GM18951 (cell line): ENCODE data around the gene GPR45.
"Not testable (repeated sequence)": the region's sequence is repeated elsewhere in the genome, so short reads cannot be mapped to it uniquely, and the experiment has no call there.

Source experiments
- POLR2A ChIP-seq: IDR thresholded peaks from 4 replicates; pipeline ENCODE4 v1.6.1; 2011; ENCODE audit warnings: mild to moderate bottlenecking; ENCODE audit not compliant: insufficient read length, insufficient read depth; ENCODE audit errors: extremely low read depth
- in situ Hi-C: fragments of 300-500 bp; cut with MboI; formaldehyde crosslinking; loops from one replicate; pipeline ENCODE4 v1.12.0; 2022; ENCODE audit warnings: low sequenced_read_pairs, mixed read lengths, inconsistent platforms; ENCODE audit not compliant: unreplicated experiment

The GPR45 gene

DNA sequence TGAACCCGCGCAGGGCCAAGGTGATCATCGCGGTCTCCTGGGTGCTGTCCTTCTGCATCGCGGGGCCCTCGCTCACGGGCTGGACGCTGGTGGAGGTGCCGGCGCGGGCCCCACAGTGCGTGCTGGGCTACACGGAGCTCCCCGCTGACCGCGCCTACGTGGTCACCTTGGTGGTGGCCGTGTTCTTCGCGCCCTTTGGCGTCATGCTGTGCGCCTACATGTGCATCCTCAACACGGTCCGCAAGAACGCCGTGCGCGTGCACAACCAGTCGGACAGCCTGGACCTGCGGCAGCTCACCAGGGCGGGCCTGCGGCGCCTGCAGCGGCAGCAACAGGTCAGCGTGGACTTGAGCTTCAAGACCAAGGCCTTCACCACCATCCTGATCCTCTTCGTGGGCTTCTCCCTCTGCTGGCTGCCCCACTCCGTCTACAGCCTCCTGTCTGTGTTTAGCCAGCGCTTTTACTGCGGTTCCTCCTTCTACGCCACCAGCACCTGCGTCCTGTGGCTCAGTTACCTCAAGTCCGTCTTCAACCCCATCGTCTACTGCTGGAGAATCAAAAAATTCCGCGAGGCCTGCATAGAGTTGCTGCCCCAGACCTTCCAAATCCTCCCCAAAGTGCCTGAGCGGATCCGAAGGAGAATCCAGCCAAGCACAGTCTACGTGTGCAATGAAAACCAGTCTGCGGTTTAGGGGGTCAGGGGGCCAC is 897 bp downstream of the GPR45 start:
- in situ Hi-C loops = no loop called here
- no peak for TF ChIP-seq POLR2A

DNA sequence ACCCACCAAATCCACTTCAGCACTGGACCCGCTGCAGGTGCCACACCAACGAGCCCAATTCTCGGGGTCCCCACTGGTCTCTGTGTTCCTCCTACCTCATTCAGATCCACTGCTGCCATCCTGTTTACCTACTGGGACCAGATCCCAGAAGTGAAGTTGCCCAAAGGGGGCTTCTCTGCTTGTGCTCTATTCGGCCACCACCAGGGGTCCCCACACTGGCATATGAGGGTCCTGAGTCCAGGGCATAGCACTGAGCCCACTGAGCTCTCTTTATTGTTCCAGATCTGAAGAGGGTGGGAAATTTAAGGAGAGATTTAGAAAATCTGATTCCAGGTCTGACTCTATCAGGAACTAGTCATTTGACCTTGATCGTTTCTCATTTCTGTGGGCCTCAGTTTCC is 2.4 kb downstream of the GPR45 start:
- in situ Hi-C loops = no loop called here
- no peak for TF ChIP-seq POLR2A

DNA sequence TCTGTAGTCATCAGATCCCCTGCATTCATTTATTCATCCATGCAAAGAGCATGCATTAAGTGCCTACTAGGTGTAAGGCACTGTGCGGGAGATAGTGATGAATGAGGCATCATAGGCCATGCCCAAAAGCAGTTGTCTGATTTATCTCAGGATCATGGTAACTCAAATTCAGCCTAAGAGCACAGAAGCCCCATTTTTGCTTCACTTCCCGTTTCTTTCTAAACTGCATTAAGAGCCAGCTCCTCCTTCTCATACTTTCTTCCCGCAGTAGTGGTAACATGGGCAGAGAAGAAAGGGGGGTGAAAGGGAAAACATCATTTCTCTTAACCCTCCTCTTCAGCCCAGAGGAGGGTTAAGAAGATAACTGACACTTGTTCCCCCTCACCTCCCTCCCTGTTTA is 2.9 kb downstream of the GPR45 start:
- no peak for TF ChIP-seq POLR2A
- in situ Hi-C loops = no loop called here

DNA sequence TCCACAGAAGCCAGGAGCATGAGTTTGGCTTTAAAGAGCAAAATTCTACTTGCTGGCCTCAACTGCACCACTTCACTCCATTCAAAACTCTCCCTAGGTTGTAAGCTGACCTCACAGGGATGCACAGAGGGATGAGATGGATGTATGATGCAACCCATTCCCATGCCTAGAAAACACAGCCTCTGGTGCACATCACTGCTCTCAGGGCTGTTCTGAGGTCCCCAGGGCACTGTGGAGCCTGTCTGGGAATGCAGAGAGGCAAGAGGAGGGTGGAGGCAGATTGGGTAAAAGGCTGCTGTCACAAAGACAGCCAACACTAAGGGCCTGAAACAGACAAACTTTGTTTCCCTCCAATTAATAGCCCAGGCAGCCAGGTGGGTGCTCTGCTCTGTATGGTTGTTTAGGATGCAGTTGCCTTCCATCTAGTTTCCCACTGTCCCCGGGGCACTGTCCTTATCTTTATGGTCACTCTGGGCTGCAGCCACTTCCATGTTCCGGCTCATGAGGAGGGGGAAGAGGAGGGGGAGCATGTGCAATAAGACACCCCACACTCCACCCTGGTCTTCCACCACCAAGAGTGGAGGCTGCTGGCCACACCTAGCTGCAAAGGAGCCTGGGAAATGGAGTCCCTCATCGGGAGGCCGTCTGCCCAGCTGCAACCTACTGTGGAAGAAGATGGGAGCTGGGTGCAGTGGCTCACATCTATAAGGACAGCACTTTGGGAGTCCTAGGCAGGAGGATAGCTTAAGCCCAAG is 7.0 kb downstream of the GPR45 start:
- no peak for TF ChIP-seq POLR2A
- in situ Hi-C loops = no loop called here

DNA sequence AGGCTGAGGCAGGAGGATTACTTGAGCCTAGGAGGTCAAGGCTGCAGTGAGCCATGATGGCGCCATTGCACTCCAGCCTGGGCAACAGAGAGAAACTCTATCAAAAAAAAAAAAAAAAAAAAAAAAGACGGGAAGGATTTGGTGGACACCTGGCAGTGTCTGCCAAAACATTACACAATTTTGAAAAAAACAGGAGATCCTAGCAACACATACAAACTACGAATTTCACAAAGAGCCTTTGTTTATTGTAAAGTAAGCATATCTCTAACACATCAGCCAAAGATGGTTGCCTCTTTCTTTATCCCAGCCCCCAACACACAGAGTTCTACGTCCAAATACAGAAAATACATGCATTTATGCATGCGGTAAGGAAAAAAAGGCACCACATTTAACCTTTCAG is 7.6 kb downstream of the GPR45 start:
- TF ChIP-seq POLR2A = no peak

DNA sequence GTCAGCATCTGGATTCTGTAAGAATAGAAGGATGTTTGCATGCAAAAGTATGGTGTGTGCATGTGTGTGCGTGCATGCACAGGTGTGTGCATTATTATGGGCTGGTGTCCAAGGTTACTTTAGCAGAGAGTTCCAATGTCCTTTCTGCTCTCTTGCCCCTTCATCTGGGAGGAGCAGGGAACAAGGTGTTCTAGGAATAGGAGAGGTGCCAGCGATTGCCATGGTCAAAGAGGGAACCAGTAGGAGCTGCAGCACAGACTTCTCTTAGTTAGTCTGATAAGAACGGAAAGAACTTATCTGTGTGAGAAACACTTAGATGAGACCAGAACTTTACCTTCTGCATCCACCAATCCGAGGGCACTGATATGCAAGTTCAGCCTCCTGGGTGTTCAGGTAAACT is 8.3 kb downstream of the GPR45 start:
- in situ Hi-C loops = no loop called here
- no peak for TF ChIP-seq POLR2A

More for the DNA sequence above, 7.6 kb downstream of the GPR45 start:
- in situ Hi-C loops = no loop called here

DNA sequence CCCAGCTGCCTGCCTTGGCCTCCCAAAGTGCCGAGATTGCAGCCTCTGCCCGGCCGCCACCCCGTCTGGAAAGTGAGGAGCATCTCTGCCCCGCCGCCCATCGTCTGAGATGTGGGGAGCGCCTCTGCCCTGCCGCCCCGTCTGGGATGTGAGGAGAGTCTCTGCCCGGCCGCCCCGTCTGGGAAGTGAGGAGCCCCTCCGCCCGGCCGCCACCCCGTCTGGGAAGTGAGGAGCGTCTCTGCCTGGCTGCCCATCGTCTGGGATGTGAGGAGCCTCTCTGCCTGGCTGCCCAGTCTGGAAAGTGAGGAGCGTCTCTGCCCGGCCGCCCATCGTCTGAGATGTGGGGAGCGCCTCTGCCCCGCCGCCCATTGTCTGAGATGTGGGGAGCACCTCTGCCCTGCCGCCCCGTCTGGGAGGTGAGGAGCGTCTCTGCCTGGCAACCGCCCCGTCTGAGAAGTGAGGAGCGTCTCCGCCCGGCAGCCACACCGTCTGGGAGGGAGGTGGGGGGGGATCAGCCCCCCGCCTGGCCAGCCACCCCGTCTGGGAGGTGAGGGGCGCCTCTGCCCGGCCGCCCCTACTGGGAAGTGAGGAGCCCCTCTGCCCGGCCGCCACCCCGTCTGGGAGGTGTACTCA is 9.6 kb downstream of the GPR45 start:
- in situ Hi-C loops = not testable (repeated sequence)

DNA sequence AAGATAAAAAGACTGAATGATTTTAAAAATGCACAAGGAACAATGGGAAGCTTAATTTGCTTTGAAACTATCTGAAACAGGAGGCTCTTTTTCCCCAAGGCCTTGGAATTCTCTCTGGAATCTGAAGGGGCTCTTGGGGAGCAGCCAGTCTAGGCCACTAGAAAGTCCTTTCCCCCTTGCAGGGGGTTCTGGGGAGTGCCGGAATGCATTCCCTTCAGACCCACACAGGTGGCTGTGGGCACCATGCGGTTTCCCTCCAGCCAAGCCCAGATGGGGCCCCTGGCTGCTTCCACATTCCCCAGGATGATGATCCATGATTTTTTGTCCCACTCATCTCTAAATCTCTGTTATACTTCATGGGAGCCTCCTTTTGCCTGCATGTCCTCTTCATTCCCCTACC is 10.7 kb downstream of the GPR45 start:
- TF ChIP-seq POLR2A = no peak
- in situ Hi-C loops = no loop called here

DNA sequence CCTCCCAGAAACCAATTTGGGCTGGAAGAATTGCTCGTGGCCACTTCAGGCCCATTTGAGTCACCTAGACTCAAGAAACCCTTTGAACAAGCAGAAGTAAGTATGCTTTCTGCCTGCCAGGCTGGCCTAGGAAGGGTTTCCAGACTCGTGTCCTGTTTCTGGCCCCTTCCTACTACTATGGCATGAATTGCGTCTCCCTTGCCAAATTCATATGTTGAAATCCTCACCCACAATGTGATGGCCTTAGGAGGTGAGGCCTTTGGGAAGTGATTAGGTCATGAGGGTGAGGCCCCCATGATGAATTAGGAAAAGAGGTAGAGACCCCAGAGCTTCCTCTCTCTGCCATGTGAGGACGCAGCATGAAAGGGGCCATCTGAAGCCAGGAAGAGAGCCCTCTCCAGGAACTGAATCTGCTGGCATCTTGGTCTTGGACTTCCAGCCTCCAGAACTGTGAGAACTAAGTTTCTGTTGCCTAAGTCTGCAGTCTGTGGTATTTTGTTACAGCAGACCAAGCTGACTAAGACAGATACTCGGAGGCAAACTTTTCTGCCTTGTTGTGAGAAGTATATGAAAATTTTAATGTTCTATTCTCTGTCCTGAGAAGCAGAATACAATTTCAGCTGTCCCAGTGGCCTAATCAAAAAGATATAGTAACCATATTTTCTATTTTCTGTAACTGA is 13.1 kb downstream of the GPR45 start:
- in situ Hi-C loops = no loop called here
- TF ChIP-seq POLR2A = no peak

DNA sequence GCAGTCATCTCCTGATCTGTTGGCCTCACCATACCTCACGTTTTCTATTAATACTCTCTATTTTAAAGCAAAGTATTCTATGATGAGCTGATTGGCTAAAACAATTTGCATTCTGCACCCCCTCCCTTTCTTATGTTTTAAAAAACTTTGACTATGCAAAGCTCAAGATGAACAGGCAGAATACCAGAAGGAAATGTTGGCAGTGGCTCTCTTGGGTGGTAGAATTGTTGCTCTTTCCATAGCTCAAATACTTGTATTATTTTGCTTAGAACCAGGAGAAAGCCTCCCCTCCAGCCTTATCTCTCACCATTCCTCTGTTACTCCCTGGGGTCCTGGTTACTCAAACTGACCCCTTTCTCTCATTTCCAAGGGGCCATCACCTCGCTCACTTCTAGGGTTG is 14.4 kb downstream of the GPR45 start:
- in situ Hi-C loops = no loop called here
- no peak for TF ChIP-seq POLR2A

DNA sequence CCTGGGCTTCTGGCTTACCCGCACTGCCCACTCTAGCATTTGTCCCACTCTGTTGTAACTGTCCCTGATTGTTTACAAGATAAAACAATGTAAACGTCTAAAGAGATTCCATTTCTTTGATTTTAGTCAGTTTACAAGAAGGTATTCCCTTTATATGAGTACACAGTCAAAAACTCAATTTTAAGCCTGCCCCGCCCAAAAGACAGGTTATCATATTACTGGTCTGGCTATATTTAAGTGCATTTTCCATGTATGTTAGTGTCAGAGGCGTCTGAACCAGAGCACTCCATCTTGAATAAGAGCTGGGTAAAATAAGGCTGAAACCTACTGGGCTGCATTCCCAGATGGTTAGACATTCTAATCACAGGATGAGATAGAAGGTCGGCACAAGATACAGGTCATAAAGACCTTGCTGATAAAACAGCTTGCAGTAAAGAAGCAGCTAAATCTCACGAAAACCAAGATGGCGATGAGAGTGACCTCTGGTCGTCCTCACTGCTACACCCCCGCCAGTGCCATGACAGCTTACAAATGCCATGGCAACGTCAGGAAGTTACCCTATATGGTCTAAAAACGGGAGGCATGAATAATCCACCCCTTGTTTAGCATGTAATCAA is 15.0 kb downstream of the GPR45 start:
- TF ChIP-seq POLR2A = no peak
- in situ Hi-C loops = no loop called here

DNA sequence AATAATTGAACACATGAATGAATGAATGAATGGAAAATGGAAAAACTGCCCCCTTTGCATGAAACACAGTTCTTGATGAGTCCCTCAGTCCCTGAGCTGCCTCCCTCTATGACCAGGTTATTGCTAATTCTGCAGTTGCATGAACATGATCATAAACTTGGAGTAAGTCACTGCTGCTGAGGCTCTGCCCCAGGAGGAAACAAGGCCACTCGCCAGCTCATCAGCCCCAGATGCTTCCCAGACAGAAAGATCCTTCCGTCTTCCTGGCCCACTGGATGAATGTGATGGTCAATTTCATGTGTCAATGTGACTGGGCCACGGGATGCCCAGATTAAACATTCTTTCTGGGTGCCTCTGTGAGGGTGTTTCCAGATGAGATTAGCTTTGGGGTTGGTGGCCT is 16.4 kb downstream of the GPR45 start:
- in situ Hi-C loops = no loop called here

DNA sequence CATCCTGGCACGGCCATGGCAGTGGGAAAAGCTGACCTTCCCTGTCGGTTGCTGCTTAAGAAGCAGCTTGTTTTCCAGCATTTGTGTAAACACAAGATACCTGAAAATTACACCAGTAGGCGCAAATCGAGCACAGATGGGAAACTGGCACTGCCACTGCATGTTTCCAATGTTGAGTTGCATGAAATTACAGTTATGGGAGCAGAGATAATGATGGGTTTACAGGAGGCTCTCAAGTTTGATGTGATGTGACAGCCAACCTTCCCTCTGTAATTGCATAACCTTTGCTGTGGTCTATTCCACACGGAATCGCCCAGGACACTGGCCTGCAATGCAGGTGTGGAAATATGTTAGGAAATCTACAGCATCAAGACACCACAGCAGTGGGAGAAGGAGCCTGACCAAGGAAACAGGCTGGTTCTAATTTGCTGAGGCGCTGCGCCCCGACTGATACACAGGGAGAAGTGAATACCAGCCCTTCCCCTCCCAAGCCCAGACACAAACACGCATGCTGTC is 17.4 kb downstream of the GPR45 start:
- TF ChIP-seq POLR2A = no peak
- in situ Hi-C loops = no loop called here

More for the DNA sequence above, 16.4 kb downstream of the GPR45 start:
- TF ChIP-seq POLR2A = no peak
